HG02610 (cell line): Measurements from ENCODE around the gene PKDCC.
"Not testable (repeated sequence)": the region's sequence is repeated elsewhere in the genome, so short reads cannot be mapped to it uniquely, and the experiment has no call there.

Experiments
- ATAC-seq: cut with Tn5 transposase; IDR thresholded peaks from one replicate; pipeline ENCODE4 v1.9.1; 2021; ENCODE audit warnings: mild to moderate bottlenecking, moderate library complexity; ENCODE audit not compliant: unreplicated experiment

PKDCC gene

GRCh38 chr2:42029639-42030199, 18.1 kb upstream of the PKDCC start:
- peak; percentile 46 for ATAC-seq

- ATAC-seq: no peak
Measured at GRCh38 chr2:42030200-42030759, 17.5 kb upstream of the PKDCC start.

GRCh38 chr2:42030829-42031228, 17.0 kb upstream of the PKDCC start:
- ATAC-seq: no peak

- ATAC-seq: no peak
Measured at GRCh38 chr2:42031281-42032223, 16.3 kb upstream of the PKDCC start.

- ATAC-seq: no peak
Measured at GRCh38 chr2:42032224-42032620, 15.6 kb upstream of the PKDCC start.

GRCh38 chr2:42032745-42033144, 15.1 kb upstream of the PKDCC start:
- no peak for ATAC-seq

GRCh38 chr2:42034096-42034495, 13.7 kb upstream of the PKDCC start:
- not testable (repeated sequence) for ATAC-seq

- ATAC-seq: no peak
Measured at GRCh38 chr2:42035241-42035640, 12.6 kb upstream of the PKDCC start.

- ATAC-seq: no peak
Measured at GRCh38 chr2:42036413-42036812, 11.4 kb upstream of the PKDCC start.

GRCh38 chr2:42036940-42037339, 10.9 kb upstream of the PKDCC start:
- ATAC-seq: no peak

GRCh38 chr2:42040643-42041278, 7.1 kb upstream of the PKDCC start:
- no peak for ATAC-seq

- no peak for ATAC-seq
Measured at GRCh38 chr2:42041377-42042127, 6.3 kb upstream of the PKDCC start.

- no peak for ATAC-seq
Measured at GRCh38 chr2:42042631-42043355, 5.0 kb upstream of the PKDCC start.

- no peak for ATAC-seq
Measured at GRCh38 chr2:42043789-42044394, 3.9 kb upstream of the PKDCC start.

GRCh38 chr2:42044939-42045338, 2.9 kb upstream of the PKDCC start:
- ATAC-seq: no peak

- no peak for ATAC-seq
Measured at GRCh38 chr2:42045352-42045751, 2.5 kb upstream of the PKDCC start.

GRCh38 chr2:42045848-42046748, 1.7 kb upstream of the PKDCC start:
- no peak for ATAC-seq

GRCh38 chr2:42046819-42047487, 868 bp upstream of the PKDCC start:
- no peak for ATAC-seq
